B cell (primary cell): ENCODE measurements around the gene IL1RAPL1. TPM values are rescaled to one million over a fixed set of nuclear protein-coding genes. Genes with fewer than 3 reads are reported as not detected.

Source experiments
- ATAC-seq: fragments of 200-7000 bp; cut with Tn5 transposase; one replicate; pipeline ENCODE4 v1.10.0; 2021; ENCODE audit warnings: low read depth, mild to moderate bottlenecking, moderate number of reproducible peaks, moderate library complexity
- CTCF ChIA-PET: fragments of 350-600 bp; sonication (Branson Sonifier 250); formaldehyde crosslinking; loops from one replicate; lab custom pipeline; 2021; ENCODE audit warnings: antibody characterized with exemption, inconsistent platforms; lab: Charles Lee
- POLR2A ChIA-PET: fragments of 350-600 bp; sonication (Branson Sonifier 250); formaldehyde crosslinking; loops from one replicate; lab custom pipeline; 2021; ENCODE audit warnings: antibody characterized with exemption; lab: Charles Lee
- DNase-seq: peaks from one replicate; pipeline ENCODE4 v3.0.0; 2013
- H2AFZ ChIP-seq: 2 replicates; pipeline ENCODE4 v1.6.1; 2012; ENCODE audit warnings: mild to moderate bottlenecking, low read depth, low read length; ENCODE audit not compliant: insufficient read depth, poor library complexity, severe bottlenecking
- H3K27ac ChIP-seq, 2 donors: 1 replicate in 1 of 2; 2 replicates in 1 of 2; pipeline ENCODE4 v1.5.1; 2012 to 2013; ENCODE audit warnings: low read length in 2 of 2, mild to moderate bottlenecking in 2 of 2, moderate library complexity in 1 of 2
- H3K27me3 ChIP-seq, 4 experiments: fragments of 200-600 bp in 1 of 4; sonication (generic) in 1 of 4; replicated peaks in 1 of 4; 1 replicate in 2 of 4; 2 replicates in 2 of 4; pipeline versions ENCODE4 v1.6.1 to v1.7.0; 2013 to 2016; ENCODE audit warnings: low read length in 3 of 4, mild to moderate bottlenecking in 2 of 4, mixed read lengths in 1 of 4, moderate library complexity in 1 of 4; ENCODE audit not compliant: insufficient read depth in 4 of 4, control insufficient read depth in 3 of 4; ENCODE audit errors: control extremely low read depth in 1 of 4
- H3K36me3 ChIP-seq, 2 experiments: replicated peaks in 1 of 2; 1 replicate in 1 of 2; 2 replicates in 1 of 2; pipeline versions ENCODE4 v1.6.1 to v1.7.1; 2013; ENCODE audit warnings: low read length in 1 of 2; ENCODE audit not compliant: insufficient read depth in 2 of 2, control insufficient read depth in 1 of 2; ENCODE audit errors: control extremely low read depth in 1 of 2, extremely low read depth in 1 of 2
- H3K4me1 ChIP-seq, 2 donors: fragments of 200-600 bp in 1 of 2; sonication (generic) in 1 of 2; 1 replicate in 1 of 2; 2 replicates in 1 of 2; pipeline versions ENCODE4 v1.5.1 to v1.6.1; 2013 to 2017; ENCODE audit warnings: low read length in 2 of 2; ENCODE audit not compliant: control insufficient read depth in 2 of 2, insufficient read depth in 2 of 2
- H3K4me2 ChIP-seq: replicated peaks from 2 replicates; pipeline ENCODE3; 2012; ENCODE audit warnings: mild to moderate bottlenecking, low read depth, low read length; ENCODE audit not compliant: poor library complexity, severe bottlenecking
- H3K4me3 ChIP-seq, 5 experiments: fragments of 200-600 bp in 1 of 5; sonication (generic) in 1 of 5; 1 replicate in 3 of 5; 2 replicates in 2 of 5; pipeline versions ENCODE4 v1.5.1 to v1.7.0; 2011 to 2016; ENCODE audit warnings: low read length in 4 of 5, mild to moderate bottlenecking in 4 of 5, low read depth in 2 of 5, control low read depth in 1 of 5, moderate library complexity in 1 of 5; ENCODE audit not compliant: insufficient read depth in 1 of 5; ENCODE audit errors: control extremely low read depth in 1 of 5, extremely low read depth in 1 of 5
- H3K79me2 ChIP-seq: fragments of 200-600 bp; sonication (generic); one replicate; pipeline ENCODE4 v1.6.0; 2016; ENCODE audit warnings: low read length; ENCODE audit not compliant: control insufficient read depth, insufficient read depth
- H3K9ac ChIP-seq: fragments of 200-600 bp; sonication (generic); 2 replicates; pipeline ENCODE4 v1.6.1; 2017; ENCODE audit warnings: mild to moderate bottlenecking, low read length, moderate library complexity
- H3K9me3 ChIP-seq, 3 donors: one replicate each; pipeline versions ENCODE4 v1.6.1 to v1.7.1; 2013; ENCODE audit warnings: low read length in 2 of 3; ENCODE audit not compliant: control insufficient read depth in 2 of 3, insufficient read depth in 1 of 3; ENCODE audit errors: control extremely low read depth in 1 of 3
- H4K20me1 ChIP-seq: 2 replicates; pipeline ENCODE4 v1.6.0; 2012; ENCODE audit warnings: mild to moderate bottlenecking, low read length; ENCODE audit not compliant: insufficient read depth, control insufficient read depth, poor library complexity, severe bottlenecking
- H3K27ac Mint-ChIP-seq: one replicate; pipeline ENCODE4 v1.8.0; 2021; ENCODE audit warnings: mixed read lengths
- H3K27me3 Mint-ChIP-seq: one replicate; pipeline ENCODE4 v1.8.0; 2021; ENCODE audit warnings: mixed read lengths
- H3K4me1 Mint-ChIP-seq: one replicate; pipeline ENCODE4 v1.8.0; 2021; ENCODE audit warnings: mixed read lengths
- H3K4me3 Mint-ChIP-seq: one replicate; pipeline ENCODE4 v1.8.0; 2021; ENCODE audit warnings: mixed read lengths
- H3K9me3 Mint-ChIP-seq: one replicate; pipeline ENCODE4 v1.8.0; 2022; ENCODE audit warnings: mixed read lengths; ENCODE audit not compliant: insufficient read depth
- CTCF ChIP-seq: fragments of 200-600 bp; IDR thresholded peaks from one replicate; pipeline ENCODE4 v1.8.0; 2022; ENCODE audit warnings: antibody characterized with exemption, mild to moderate bottlenecking
- EZH2 ChIP-seq: IDR thresholded peaks from 2 replicates; pipeline ENCODE4 v1.6.1; 2012; ENCODE audit warnings: borderline replicate concordance, low read depth, mild to moderate bottlenecking, moderate library complexity, low read length; ENCODE audit not compliant: insufficient read depth, poor library complexity, severe bottlenecking
- WGBS: methylation state at CpG from one replicate; pipeline ENCODE4 v1.1.5; 2013; ENCODE audit warnings: missing lambda C conversion rate; ENCODE audit not compliant: insufficient coverage; 5-methylcytosine and 5-hydroxymethylcytosine counted together
- intact Hi-C: fragments of 100-400 bp; cut with micrococcal nuclease; formaldehyde crosslinking; loops from one replicate; pipeline ENCODE4 v1.10.0; 2022
- polyA plus RNA-seq: library from polyadenylated mRNA; depleted of rRNA; stranded (reverse); fragments of >200 nt; gene quantifications from 2 replicates; pipeline ENCODE4 v1.2.3, GENCODE V29; 2012
- total RNA-seq, 2 donors: library from RNA; stranded (reverse); fragments of 120-200 nt in 1 of 2; gene quantifications; 1 replicate in 1 of 2; 2 replicates in 1 of 2; pipeline versions ENCODE4 v1.2.3 to v1.2.4, GENCODE V29; 2013 to 2022

The IL1RAPL1 gene
- total and polyA plus RNA-seq, 2 donors (not counting 1 experiment from before 2014, with no cell fraction given), result not detected

GRCh38 chrX:29902004-29902403 is 1314.8 kb downstream of the IL1RAPL1 start:
- ChIA-PET CTCF (no interaction called here), POLR2A (no interaction called here)
- no peaks in the 10 kb centered on the region for H3K4me1 ChIP-seq
- no peaks in the 10 kb centered on the region for H3K9me3 ChIP-seq
- no peaks in the 10 kb centered on the region for H3K27me3 ChIP-seq
- no peak overlapping the region for H3K27ac ChIP-seq
- H3K4me2 ChIP-seq, result no peak overlapping the region
- Mint-ChIP-seq H3K27me3 (no peaks in the 10 kb centered on the region), H3K4me3 (no peak overlapping the region), H3K27ac (no peak overlapping the region), H3K4me1 (no peaks in the 10 kb centered on the region), H3K9me3 (no peaks in the 10 kb centered on the region)
- no peaks in the 10 kb centered on the region for H3K36me3 ChIP-seq
- ATAC-seq, result no peak
- H3K4me3 ChIP-seq, result no peak overlapping the region
- no peaks in the 10 kb centered on the region for H4K20me1 ChIP-seq
- WGBS, result no CpG with 5 or more reads among the region's 3 CpGs
- H3K9ac ChIP-seq, result no peak overlapping the region
- no peak overlapping the region for H2AFZ ChIP-seq
- H3K79me2 ChIP-seq, result no peaks in the 10 kb centered on the region
- intact Hi-C loops, result no loop called here
- no peak for DNase-seq
- TF ChIP-seq EZH2 (no peak), CTCF (no peak)

GRCh38 chrX:29903360-29903759 is 1316.1 kb downstream of the IL1RAPL1 start:
- no peaks in the 10 kb centered on the region for H3K79me2 ChIP-seq
- H2AFZ ChIP-seq, result no peak overlapping the region
- H4K20me1 ChIP-seq, result no peaks in the 10 kb centered on the region
- POLR2A ChIA-PET, result no interaction called here
- H3K9ac ChIP-seq, result no peak overlapping the region
- Mint-ChIP-seq H3K9me3 (no peaks in the 10 kb centered on the region), H3K27me3 (no peaks in the 10 kb centered on the region), H3K4me1 (no peaks in the 10 kb centered on the region), H3K4me3 (no peak overlapping the region), H3K27ac (no peak overlapping the region)
- DNase-seq (no peak), ATAC-seq (no peak)
- no peak overlapping the region for H3K4me2 ChIP-seq
- no peaks in the 10 kb centered on the region for H3K36me3 ChIP-seq
- no peaks in the 10 kb centered on the region for H3K9me3 ChIP-seq
- H3K27me3 ChIP-seq, result no peaks in the 10 kb centered on the region
- CTCF ChIA-PET, result no interaction called here
- H3K4me3 ChIP-seq, result no peak overlapping the region
- TF ChIP-seq CTCF (no peak), EZH2 (no peak)
- H3K4me1 ChIP-seq, result no peaks in the 10 kb centered on the region
- no peak overlapping the region for H3K27ac ChIP-seq
- intact Hi-C loops, result no loop called here
